ENCODE measurements around the gene PRPF31. TPM values are rescaled to one million over a fixed set of nuclear protein-coding genes. Genes with fewer than 3 reads are reported as not detected.

PRPF31 gene
- total RNA-seq, 2 experiments from 2014 or later, result 81.1 to 85.2 TPM

DNA sequence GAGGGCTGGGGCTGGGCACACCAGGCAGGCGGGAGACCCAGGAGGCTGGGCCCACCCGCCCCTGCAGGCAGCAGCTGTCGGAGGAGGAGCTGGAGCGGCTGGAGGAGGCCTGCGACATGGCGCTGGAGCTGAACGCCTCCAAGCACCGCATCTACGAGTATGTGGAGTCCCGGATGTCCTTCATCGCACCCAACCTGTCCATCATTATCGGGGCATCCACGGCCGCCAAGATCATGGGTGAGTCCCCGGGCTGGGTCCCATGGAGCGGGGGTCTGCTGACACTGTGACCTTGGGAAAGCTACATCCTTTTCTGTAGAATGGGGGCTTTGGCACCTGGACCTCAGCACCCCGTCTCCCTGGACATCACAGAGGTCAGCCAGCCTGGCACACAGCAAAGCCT, 8.1 kb downstream of the PRPF31 start:
- Mint-ChIP-seq H3K36me3 (ENCODE audit: low read depth) (peaks cover 40% of the 10 kb centered on the region), H3K4me1 (ENCODE audit: low read depth) (no peaks in the 10 kb centered on the region), H3K27me3 (no peaks in the 10 kb centered on the region), H3K4me3 (no peak overlapping the region), H3K27ac (no peak overlapping the region), H3K9me3 (no peaks in the 10 kb centered on the region)
- CTCF ChIA-PET, result no interaction called here
- POLR2A ChIA-PET, result interaction anchor here (1.4 kb wide), 1 partner anchor 9 kb away, joined by 8 read pairs; the partner anchor contains the start of genes PRPF31 and TFPT
- ATAC-seq, result no peak
- DNase-seq, result no peak
- intact Hi-C loops (cut with micrococcal nuclease), result no loop called here
- no peak for TF ChIP-seq CTCF (IDR thresholded peaks at IDR 0.05)

DNA sequence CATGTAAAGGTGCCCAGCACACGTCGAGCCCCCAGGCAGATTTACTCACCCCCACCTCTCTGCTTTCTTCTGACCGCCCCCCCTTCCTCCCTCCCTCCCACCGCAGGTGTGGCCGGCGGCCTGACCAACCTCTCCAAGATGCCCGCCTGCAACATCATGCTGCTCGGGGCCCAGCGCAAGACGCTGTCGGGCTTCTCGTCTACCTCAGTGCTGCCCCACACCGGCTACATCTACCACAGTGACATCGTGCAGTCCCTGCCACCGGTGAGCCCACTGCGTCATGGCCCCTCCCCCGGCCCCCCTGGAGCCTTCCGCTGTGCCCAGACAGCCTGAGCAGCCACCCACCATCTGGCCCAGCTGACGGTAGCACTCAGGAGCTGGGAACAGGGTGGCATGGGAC, 8.8 kb downstream of the PRPF31 start:
- intact Hi-C loops (cut with micrococcal nuclease), result no loop called here
- Mint-ChIP-seq H3K4me3 (no peak overlapping the region), H3K4me1 (ENCODE audit: low read depth) (no peaks in the 10 kb centered on the region), H3K27me3 (no peaks in the 10 kb centered on the region), H3K36me3 (ENCODE audit: low read depth) (peaks cover 40% of the 10 kb centered on the region), H3K9me3 (no peaks in the 10 kb centered on the region), H3K27ac (no peak overlapping the region)
- ChIA-PET POLR2A (interaction anchor here (1.4 kb wide), 1 partner anchor 10 kb away, joined by 8 read pairs; the partner anchor contains the start of genes PRPF31 and TFPT), CTCF (no interaction called here)
- no peak for ATAC-seq
- no peak for TF ChIP-seq CTCF (IDR thresholded peaks at IDR 0.05)
- no peak for DNase-seq

DNA sequence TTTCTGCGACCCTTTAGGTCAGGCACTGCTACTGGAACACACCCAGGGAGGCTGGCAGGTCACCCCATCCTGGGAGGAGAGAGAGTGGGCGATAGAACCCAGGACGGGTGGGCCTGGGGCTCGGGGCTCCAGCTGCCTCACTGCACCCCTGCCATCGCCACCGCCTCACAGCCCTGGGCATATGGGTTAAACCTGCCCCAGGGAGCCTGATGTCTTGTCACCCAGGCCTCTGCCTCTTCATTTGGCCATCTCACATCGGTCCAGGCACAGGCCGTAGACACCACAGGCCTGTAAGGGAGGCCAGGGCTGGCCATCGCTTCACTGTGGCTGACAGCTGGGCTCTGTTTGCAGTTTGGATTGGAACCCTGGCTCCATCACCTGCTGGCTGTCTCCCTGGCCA, 10.2 kb downstream of the PRPF31 start:
- no peak for TF ChIP-seq CTCF (IDR thresholded peaks at IDR 0.05)
- ChIA-PET POLR2A (no interaction called here), CTCF (no interaction called here)
- Mint-ChIP-seq H3K27me3 (no peaks in the 10 kb centered on the region), H3K4me3 (no peak overlapping the region), H3K27ac (no peak overlapping the region), H3K9me3 (no peaks in the 10 kb centered on the region), H3K36me3 (ENCODE audit: low read depth) (peaks cover 32% of the 10 kb centered on the region), H3K4me1 (ENCODE audit: low read depth) (no peaks in the 10 kb centered on the region)
- DNase-seq (no peak), ATAC-seq (no peak)
- intact Hi-C loops (cut with micrococcal nuclease), result no loop called here

DNA sequence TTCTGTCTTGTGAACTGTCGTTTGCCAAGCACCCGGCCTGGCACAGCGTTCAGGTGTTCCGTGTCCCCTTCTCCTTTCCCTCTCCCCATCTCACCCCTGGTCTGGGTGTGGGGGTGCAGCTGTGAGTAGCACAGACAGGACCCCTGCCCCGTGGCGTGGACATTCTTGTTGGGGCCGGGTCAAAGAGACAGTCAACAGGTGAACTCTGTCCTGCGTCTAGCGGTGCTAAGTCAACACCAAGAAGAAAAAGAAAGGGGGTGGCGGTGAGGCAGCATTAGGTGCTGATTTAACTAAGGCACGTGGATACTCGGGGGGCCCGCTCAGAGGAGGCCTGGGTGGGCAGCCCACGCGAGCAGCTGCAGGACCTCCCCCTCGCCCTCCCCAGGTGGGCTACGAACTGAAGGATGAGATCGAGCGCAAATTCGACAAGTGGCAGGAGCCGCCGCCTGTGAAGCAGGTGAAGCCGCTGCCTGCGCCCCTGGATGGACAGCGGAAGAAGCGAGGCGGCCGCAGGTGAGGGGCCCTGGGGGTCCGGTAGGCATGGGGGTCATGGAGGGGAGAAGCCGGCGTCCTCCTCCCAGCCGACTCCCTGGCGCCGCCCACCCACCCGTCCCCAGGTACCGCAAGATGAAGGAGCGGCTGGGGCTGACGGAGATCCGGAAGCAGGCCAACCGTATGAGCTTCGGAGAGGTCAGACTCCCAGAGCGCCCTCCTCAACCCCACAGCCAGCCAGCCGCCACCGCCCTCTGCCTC, 12.3 kb downstream of the PRPF31 start:
- intact Hi-C loops (cut with micrococcal nuclease), result no loop called here
- POLR2A ChIA-PET, result interaction anchor here (0.6 to 1.7 kb wide), 2 partner anchors 12 to 1275 kb away, joined by 3 to 9 read pairs; partner anchors contain the start of genes PRPF31 and TFPT
- Mint-ChIP-seq H3K27ac (no peak overlapping the region), H3K36me3 (ENCODE audit: low read depth) (peaks cover 29% of the 10 kb centered on the region), H3K9me3 (no peaks in the 10 kb centered on the region), H3K27me3 (no peaks in the 10 kb centered on the region), H3K4me3 (no peak overlapping the region), H3K4me1 (ENCODE audit: low read depth) (no peaks in the 10 kb centered on the region)
- no peak for TF ChIP-seq CTCF (IDR thresholded peaks at IDR 0.05)
- ATAC-seq (no peak), DNase-seq (no peak)
- CTCF ChIA-PET, result no interaction called here

GRCh38 chr19:54128441-54128725, 12.8 kb downstream of the PRPF31 start:
- ATAC-seq, result no peak
- no peaks in the 10 kb centered on the region for H3K27me3 Mint-ChIP-seq
- TF ChIP-seq CTCF (IDR thresholded peaks at IDR 0.05), result no peak

More at GRCh38 chr19:54128441-54128725, 12.8 kb downstream of the PRPF31 start:
- CTCF ChIA-PET, result no interaction called here
- Mint-ChIP-seq H3K4me1 (ENCODE audit: low read depth) (no peaks in the 10 kb centered on the region), H3K9me3 (no peaks in the 10 kb centered on the region), H3K4me3 (no peak overlapping the region), H3K27ac (no peak overlapping the region), H3K36me3 (ENCODE audit: low read depth) (peaks cover 27% of the 10 kb centered on the region)
- intact Hi-C loops (cut with micrococcal nuclease), result no loop called here
- POLR2A ChIA-PET, result no interaction called here
- no peak for DNase-seq

Data from activated CD8-positive, alpha-beta T cell treated with anti-CD3 and anti-CD28 coated beads for 36 hours (primary cell).